Stimulated activated naive B cell treated with anti-CD40 and anti-IgM and Interleukin-4, amounts not matched to agents 10 μg/mL and 1 μg/mL and 100 μg/mL, for 72 hours (primary cell): ENCODE results near the gene GMDS.

Source experiments
- ATAC-seq, 2 donors: fragments of 150-1000 bp; cut with Tn5 transposase; replicated peaks; 2 replicates each; pipeline ENCODE4 v1.10.0; 2021; ENCODE audit warnings: moderate library complexity in 1 of 2
- DNase-seq: peaks from one replicate; pipeline ENCODE4 v3.0.0; 2021
- H3K27ac Mint-ChIP-seq: one replicate; pipeline ENCODE4 v1.8.0; 2022; ENCODE audit warnings: mild to moderate bottlenecking, mixed read lengths
- H3K27me3 Mint-ChIP-seq, 2 donors: one replicate each; pipeline ENCODE4 v1.8.0; 2022; ENCODE audit warnings: mixed read lengths in 2 of 2
- H3K36me3 Mint-ChIP-seq, 2 donors: one replicate each; pipeline ENCODE4 v1.8.0; 2022; ENCODE audit warnings: mixed read lengths in 2 of 2, mild to moderate bottlenecking in 1 of 2
- H3K4me1 Mint-ChIP-seq, 2 donors: one replicate each; pipeline ENCODE4 v1.8.0; 2022; ENCODE audit warnings: mixed read lengths in 2 of 2, mild to moderate bottlenecking in 1 of 2
- H3K4me3 Mint-ChIP-seq, 2 donors: one replicate each; pipeline ENCODE4 v1.8.0; 2022; ENCODE audit warnings: mild to moderate bottlenecking in 2 of 2, mixed read lengths in 2 of 2, moderate library complexity in 1 of 2
- H3K9me3 Mint-ChIP-seq, 2 donors: one replicate each; pipeline ENCODE4 v1.8.0; 2022; ENCODE audit warnings: mixed read lengths in 2 of 2, mild to moderate bottlenecking in 1 of 2

GMDS gene

GRCh38 chr6:1814279-1814678 lies 431.1 kb downstream of the GMDS start:
- H3K27me3 Mint-ChIP-seq = no peaks in the 10 kb centered on the region
- H3K4me3 Mint-ChIP-seq = no peak overlapping the region
- DNase-seq = no peak
- H3K9me3 Mint-ChIP-seq = no peaks in the 10 kb centered on the region
- H3K36me3 Mint-ChIP-seq = peaks cover 0 to 7% of the 10 kb centered on the region in 2 donors
- peaks cover 7% of the 10 kb centered on the region in 2 donors for H3K4me1 Mint-ChIP-seq
- H3K27ac Mint-ChIP-seq = no peak overlapping the region
- no peak for ATAC-seq

GRCh38 chr6:1812487-1812886 lies 432.9 kb downstream of the GMDS start:
- H3K27ac Mint-ChIP-seq = no peak overlapping the region
- DNase-seq (no peak), ATAC-seq (no peak)
- peaks cover 7 to 12% of the 10 kb centered on the region in 2 donors for H3K4me1 Mint-ChIP-seq
- peaks cover 0 to 7% of the 10 kb centered on the region in 2 donors for H3K36me3 Mint-ChIP-seq
- H3K9me3 Mint-ChIP-seq = no peaks in the 10 kb centered on the region
- H3K27me3 Mint-ChIP-seq = no peaks in the 10 kb centered on the region
- no peak overlapping the region for H3K4me3 Mint-ChIP-seq

GRCh38 chr6:1812034-1812433 lies 433.4 kb downstream of the GMDS start:
- ATAC-seq (no peak), DNase-seq (no peak)
- H3K9me3 Mint-ChIP-seq = no peaks in the 10 kb centered on the region
- H3K4me1 Mint-ChIP-seq = peaks cover 7 to 12% of the 10 kb centered on the region in 2 donors
- peaks cover 0 to 7% of the 10 kb centered on the region in 2 donors for H3K36me3 Mint-ChIP-seq
- H3K4me3 Mint-ChIP-seq = no peak overlapping the region
- no peaks in the 10 kb centered on the region for H3K27me3 Mint-ChIP-seq
- no peak overlapping the region for H3K27ac Mint-ChIP-seq

GRCh38 chr6:1810880-1811279 lies 434.5 kb downstream of the GMDS start:
- H3K27me3 Mint-ChIP-seq = no peaks in the 10 kb centered on the region
- DNase-seq (no peak), ATAC-seq (no peak)
- H3K9me3 Mint-ChIP-seq = no peaks in the 10 kb centered on the region
- H3K4me1 Mint-ChIP-seq = peaks cover 7 to 12% of the 10 kb centered on the region in 2 donors
- peaks cover 0 to 7% of the 10 kb centered on the region in 2 donors for H3K36me3 Mint-ChIP-seq
- H3K27ac Mint-ChIP-seq = no peak overlapping the region
- no peak overlapping the region for H3K4me3 Mint-ChIP-seq

- ATAC-seq = no peak
- H3K27me3 Mint-ChIP-seq = no peaks in the 10 kb centered on the region
- no peak for DNase-seq
- peaks cover 0 to 7% of the 10 kb centered on the region in 2 donors for H3K36me3 Mint-ChIP-seq
- H3K9me3 Mint-ChIP-seq = no peaks in the 10 kb centered on the region
- no peak overlapping the region for H3K4me3 Mint-ChIP-seq
- no peak overlapping the region for H3K27ac Mint-ChIP-seq
- H3K4me1 Mint-ChIP-seq = peaks cover 7 to 12% of the 10 kb centered on the region in 2 donors
These were observed 436.0 kb downstream of the GMDS start for GRCh38 chr6:1809291-1809988.

- Mint-ChIP-seq H3K4me1 (peaks cover 4 to 12% of the 10 kb centered on the region in 2 donors), H3K36me3 (peaks cover 0 to 3% of the 10 kb centered on the region in 2 donors), H3K9me3 (no peaks in the 10 kb centered on the region), H3K27me3 (no peaks in the 10 kb centered on the region), H3K27ac (no peak overlapping the region), H3K4me3 (no peak overlapping the region)
- ATAC-seq (no peak), DNase-seq (no peak)
These were observed 438.5 kb downstream of the GMDS start for GRCh38 chr6:1806935-1807334.

- no peak for DNase-seq
- no peak for ATAC-seq
- no peak overlapping the region for H3K4me3 Mint-ChIP-seq
- peaks cover 2 to 8% of the 10 kb centered on the region in 2 donors for H3K4me1 Mint-ChIP-seq
- H3K27ac Mint-ChIP-seq = no peak overlapping the region
- no peaks in the 10 kb centered on the region for H3K9me3 Mint-ChIP-seq
- H3K36me3 Mint-ChIP-seq = no peaks in the 10 kb centered on the region
- no peaks in the 10 kb centered on the region for H3K27me3 Mint-ChIP-seq
These were observed 442.7 kb downstream of the GMDS start for GRCh38 chr6:1802491-1803395.

GRCh38 chr6:1801401-1801800 lies 444.0 kb downstream of the GMDS start:
- H3K36me3 Mint-ChIP-seq = no peaks in the 10 kb centered on the region
- H3K4me3 Mint-ChIP-seq = no peak overlapping the region
- H3K9me3 Mint-ChIP-seq = no peaks in the 10 kb centered on the region
- ATAC-seq (no peak), DNase-seq (no peak)
- no peak overlapping the region for H3K27ac Mint-ChIP-seq
- H3K4me1 Mint-ChIP-seq = peaks cover 12 to 18% of the 10 kb centered on the region in 2 donors
- H3K27me3 Mint-ChIP-seq = no peaks in the 10 kb centered on the region

- no peaks in the 10 kb centered on the region for H3K36me3 Mint-ChIP-seq
- H3K27ac Mint-ChIP-seq = no peak overlapping the region
- no peaks in the 10 kb centered on the region for H3K27me3 Mint-ChIP-seq
- peaks cover 12 to 18% of the 10 kb centered on the region in 2 donors for H3K4me1 Mint-ChIP-seq
- H3K9me3 Mint-ChIP-seq = no peaks in the 10 kb centered on the region
- no peak for ATAC-seq
- no peak overlapping the region for H3K4me3 Mint-ChIP-seq
- no peak for DNase-seq
These were observed 444.6 kb downstream of the GMDS start for GRCh38 chr6:1800845-1801244.

GRCh38 chr6:1798965-1799325 lies 446.5 kb downstream of the GMDS start:
- Mint-ChIP-seq H3K27ac (no peak overlapping the region), H3K36me3 (no peaks in the 10 kb centered on the region)
- no peak for ATAC-seq

GRCh38 chr6:1798303-1798964 lies 447.0 kb downstream of the GMDS start:
- ATAC-seq (no peak), DNase-seq (no peak)
- Mint-ChIP-seq H3K36me3 (no peaks in the 10 kb centered on the region), H3K27ac (no peak overlapping the region), H3K4me3 (no peak overlapping the region), H3K27me3 (no peaks in the 10 kb centered on the region), H3K4me1 (peaks cover 12 to 18% of the 10 kb centered on the region in 2 donors), H3K9me3 (no peaks in the 10 kb centered on the region)

More at GRCh38 chr6:1798965-1799325, 446.5 kb downstream of the GMDS start:
- H3K27me3 Mint-ChIP-seq = no peaks in the 10 kb centered on the region
- H3K4me1 Mint-ChIP-seq = peaks cover 12 to 18% of the 10 kb centered on the region in 2 donors
- H3K9me3 Mint-ChIP-seq = no peaks in the 10 kb centered on the region
- H3K4me3 Mint-ChIP-seq = no peak overlapping the region
- no peak for DNase-seq

- H3K27ac Mint-ChIP-seq = no peak overlapping the region
- H3K4me1 Mint-ChIP-seq = peaks cover 12 to 18% of the 10 kb centered on the region in 2 donors
- H3K36me3 Mint-ChIP-seq = peaks cover 2 to 3% of the 10 kb centered on the region in 2 donors
- DNase-seq (no peak), ATAC-seq (no peak)
- H3K9me3 Mint-ChIP-seq = no peaks in the 10 kb centered on the region
- H3K27me3 Mint-ChIP-seq = no peaks in the 10 kb centered on the region
- no peak overlapping the region for H3K4me3 Mint-ChIP-seq
These were observed 447.6 kb downstream of the GMDS start for GRCh38 chr6:1797801-1798200.

GRCh38 chr6:1796706-1797529 lies 448.5 kb downstream of the GMDS start:
- Mint-ChIP-seq H3K27me3 (no peaks in the 10 kb centered on the region), H3K27ac (no peak overlapping the region), H3K36me3 (peaks cover 2 to 4% of the 10 kb centered on the region in 2 donors), H3K4me3 (no peak overlapping the region), H3K9me3 (no peaks in the 10 kb centered on the region), H3K4me1 (peaks cover 12 to 18% of the 10 kb centered on the region in 2 donors)
- peak; percentile 70 to 81 for ATAC-seq
- DNase-seq = no peak

- peak overlapping the region; percentile 42 for H3K27ac Mint-ChIP-seq
- H3K4me1 Mint-ChIP-seq = peaks cover 12 to 18% of the 10 kb centered on the region in 2 donors
- H3K27me3 Mint-ChIP-seq = no peaks in the 10 kb centered on the region
- H3K9me3 Mint-ChIP-seq = no peaks in the 10 kb centered on the region
- ATAC-seq (no peak), DNase-seq (no peak)
- H3K36me3 Mint-ChIP-seq = peaks cover 2 to 4% of the 10 kb centered on the region in 2 donors
- no peak overlapping the region for H3K4me3 Mint-ChIP-seq
These were observed 449.5 kb downstream of the GMDS start for GRCh38 chr6:1795910-1796309.
